DMS53 (cell line): ENCODE results near the gene GFRA1.
A peak's percentile ranks its signal among the peaks of the same experiment; 100 is the strongest.

Experiments
- DNase-seq: peaks from one replicate; lab custom pipeline; 2025; lab: John Stamatoyannopoulos, UW

Gene GFRA1

DNA sequence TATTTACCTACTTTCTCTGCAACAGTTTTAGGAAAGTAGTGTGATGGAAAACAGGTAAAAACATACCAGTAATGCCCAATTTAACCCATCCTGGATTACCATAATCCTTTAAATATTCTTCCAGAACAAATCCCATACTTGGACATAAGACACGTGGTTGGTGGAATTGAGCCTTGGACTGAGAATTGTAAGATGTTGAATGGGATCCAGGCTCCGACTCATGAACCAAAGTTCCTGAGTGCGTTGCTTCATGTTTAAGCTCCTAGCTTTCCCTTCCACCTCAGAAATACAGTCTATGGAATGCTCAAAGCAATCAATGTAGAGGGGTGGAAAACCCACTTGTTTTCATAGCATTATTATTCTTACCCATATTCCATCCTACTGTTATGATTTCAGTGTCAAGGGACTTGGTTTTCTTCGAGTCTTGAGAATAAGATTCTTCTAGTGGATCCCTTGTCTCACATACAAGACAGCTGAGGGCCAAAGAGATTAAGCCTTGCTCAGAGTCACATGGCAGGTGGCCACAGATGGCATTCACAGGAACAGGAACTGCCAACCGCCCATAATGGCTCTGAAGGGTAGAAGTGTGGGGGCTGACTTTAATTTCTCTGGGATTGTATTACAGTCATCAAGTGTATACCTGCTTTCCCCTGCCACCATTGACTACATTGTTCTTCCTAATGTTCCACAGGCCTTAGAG lies 171.2 kb downstream of the GFRA1 start:
- no peak for DNase-seq

DNA sequence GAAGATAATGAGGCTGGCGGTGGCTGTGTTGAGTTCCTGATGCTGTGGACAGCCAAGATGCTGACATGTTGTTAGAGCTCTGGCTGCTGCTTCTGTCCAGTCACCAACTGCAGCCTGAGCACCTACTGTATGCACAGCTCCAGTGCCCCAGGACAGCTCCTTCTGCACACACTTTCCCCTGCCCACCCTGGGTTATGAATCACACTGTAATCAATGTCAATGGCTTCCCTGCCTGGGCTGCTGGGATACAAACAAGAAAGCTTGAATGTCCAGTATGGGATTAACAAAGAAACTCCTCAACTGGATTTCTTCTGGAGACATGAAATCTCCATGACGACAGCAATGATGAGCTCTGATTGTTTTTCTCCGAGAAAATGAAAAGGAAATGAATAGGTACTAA lies 172.0 kb downstream of the GFRA1 start:
- DNase-seq = no peak

DNA sequence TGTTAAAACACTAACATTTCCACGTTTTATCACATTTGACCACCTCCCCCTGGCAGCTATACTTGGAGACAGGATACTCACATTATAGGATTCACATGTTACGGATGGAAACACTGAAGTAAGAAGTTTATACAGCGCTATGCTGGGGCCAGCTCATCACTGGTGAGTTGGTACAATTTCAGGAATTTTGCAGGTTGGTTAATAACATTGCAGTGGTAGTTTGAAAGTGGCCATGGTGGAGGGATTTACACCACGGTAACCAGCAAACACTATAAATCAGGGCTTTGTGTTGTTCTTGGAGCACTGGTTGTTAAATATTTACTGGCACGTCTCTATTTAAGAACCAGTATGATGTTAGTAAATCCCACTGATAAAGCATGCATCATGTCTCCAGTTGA lies 174.0 kb downstream of the GFRA1 start:
- no peak for DNase-seq

DNA sequence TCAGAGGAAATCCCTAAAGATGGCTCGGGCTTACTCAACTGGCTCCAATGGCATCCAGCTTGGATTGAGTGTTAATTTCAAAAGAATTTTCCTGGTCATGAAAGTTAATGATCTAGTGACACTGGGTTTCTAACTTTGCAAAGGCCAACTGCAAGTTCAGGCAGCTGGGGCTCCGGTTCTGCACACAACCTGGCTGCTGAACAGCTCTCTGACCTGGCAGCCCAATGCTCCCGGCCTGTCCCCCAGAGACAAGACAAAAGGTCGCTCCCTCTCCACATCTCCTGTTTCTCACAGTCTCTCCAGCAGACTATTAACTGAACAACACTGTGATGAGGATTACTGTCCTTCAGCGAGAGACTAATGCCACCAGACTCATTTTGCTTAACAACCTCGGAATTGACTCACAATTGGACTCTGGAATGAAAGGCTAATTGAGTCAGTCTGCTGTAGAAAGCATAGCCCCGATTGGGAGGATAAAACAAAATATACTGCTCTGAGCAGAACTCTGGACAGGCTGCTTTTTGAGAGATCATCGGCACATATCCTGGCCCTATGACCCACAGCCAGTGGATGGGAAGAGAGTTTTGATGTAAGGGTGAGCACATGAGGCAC lies 174.5 kb downstream of the GFRA1 start:
- DNase-seq = no peak

DNA sequence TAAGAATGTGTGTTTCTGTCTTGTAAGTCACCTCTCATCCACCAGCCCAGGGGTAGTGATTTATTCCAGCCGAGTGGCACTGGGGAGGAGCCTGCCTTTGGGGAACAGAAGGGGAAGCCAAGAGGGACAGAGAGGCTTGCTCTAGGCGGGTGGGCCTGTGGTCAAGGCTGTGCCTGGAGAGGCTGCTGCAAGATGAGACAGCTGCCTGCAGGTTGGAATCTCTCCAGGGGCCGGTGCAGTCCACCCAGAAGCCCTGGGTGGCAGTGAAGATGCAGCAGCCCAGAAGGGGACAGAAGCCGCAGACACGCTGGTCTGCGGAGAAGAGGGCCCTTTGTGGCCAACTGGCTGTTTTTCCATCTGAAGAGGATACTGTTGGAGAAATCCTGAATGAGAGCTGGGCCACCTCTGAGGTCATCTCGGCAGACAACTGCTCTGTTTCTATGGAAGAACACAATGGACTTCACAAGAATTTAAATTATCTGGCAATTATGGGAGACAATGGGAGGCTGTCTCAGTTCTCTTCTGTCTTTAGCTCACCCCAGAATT lies 175.7 kb downstream of the GFRA1 start:
- no peak for DNase-seq

DNA sequence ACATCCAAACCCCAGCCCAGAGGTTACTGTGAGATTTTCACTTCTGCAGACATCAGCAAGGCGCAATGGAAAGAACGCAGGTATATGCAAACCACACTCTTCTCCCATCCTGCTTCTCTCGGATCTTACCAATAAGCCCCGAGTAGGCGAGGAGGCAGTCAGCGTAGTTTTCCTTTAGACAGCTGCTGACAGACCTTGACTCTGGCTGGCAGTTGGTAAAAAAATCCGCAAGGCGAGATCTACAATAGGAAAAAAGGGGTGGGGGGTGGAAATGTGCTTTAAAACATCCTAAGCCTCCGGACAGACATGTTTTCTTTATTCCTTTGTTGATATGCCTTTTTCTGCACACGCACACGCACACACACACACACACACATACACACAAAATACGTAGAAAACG lies 176.5 kb downstream of the GFRA1 start:
- DNase-seq = no peak

DNA sequence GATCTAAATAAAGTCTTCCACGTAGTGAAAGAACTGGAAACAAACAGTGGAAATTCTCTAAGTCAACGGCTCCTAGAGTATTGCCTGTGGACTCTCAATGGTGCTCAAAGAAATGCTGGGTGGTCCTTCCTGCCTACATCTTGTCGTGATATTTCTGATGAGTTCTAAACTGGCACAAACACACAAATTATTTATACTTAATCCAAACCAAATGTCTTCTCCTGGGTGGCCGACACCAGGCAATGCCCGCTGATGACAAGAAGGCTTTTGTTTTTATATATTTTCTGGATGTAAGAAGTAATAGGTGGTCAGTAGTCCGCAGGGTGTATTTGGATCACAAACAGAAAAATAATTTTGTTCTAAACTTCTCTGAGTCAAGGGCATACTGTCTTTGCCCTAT lies 178.7 kb downstream of the GFRA1 start:
- DNase-seq = no peak

DNA sequence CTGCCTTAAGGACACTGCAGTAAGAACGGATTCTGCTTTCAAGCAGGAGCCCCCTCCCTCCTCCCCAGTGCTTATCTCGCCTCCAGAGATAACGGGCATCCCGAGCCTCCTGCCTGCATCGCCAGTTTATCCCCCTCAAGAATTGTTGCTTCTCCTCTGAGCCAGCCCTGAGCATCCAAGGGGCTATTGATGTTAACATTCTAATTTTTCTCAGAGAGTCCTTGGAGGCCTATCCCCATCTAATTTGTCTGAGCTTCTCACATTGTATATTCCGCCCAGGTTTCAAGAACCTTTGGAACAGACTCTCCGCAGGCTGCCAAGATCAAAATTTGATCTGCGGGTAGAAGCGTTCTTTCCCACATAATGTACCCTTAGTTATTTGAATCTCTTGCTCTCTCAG lies 180.0 kb downstream of the GFRA1 start:
- no peak for DNase-seq

DNA sequence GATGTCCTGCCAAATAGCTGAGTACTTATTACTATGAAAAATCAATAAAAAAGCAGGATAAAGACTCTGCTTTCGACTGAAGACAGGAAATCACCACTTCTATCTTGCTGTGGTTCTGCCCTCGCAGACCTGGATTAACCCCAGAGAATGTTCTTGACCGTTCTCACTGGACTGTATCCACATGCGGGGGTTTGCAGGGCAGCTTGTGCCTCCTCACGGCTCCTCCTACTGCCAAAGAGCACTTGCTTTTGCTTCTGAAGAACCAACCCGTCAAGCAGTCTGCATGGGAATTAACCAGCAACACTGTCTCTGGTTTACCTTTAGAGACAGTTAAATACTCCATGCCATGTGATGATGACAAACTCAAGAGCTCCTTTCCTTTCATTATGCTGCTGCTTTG lies 184.0 kb downstream of the GFRA1 start:
- peak; percentile 14 for DNase-seq

DNA sequence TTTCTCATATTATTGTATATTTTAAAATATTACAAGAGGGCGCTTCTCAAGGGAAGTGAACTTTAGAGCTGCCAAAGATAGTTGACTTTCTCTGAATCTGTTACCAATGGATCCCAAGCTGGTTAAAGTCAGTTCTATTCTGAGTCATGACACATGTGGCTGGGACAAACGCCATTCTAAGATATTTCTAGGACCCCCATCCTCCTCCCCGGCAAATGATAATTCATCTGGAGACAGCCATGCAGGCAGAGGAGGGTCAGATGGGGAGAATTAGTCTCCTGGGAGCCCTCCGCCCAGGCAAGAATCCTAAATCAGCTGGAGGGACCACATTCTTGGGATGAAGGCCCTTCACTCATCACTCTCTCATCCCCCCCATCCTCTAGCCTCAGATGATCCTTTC lies 187.7 kb downstream of the GFRA1 start:
- no peak for DNase-seq

DNA sequence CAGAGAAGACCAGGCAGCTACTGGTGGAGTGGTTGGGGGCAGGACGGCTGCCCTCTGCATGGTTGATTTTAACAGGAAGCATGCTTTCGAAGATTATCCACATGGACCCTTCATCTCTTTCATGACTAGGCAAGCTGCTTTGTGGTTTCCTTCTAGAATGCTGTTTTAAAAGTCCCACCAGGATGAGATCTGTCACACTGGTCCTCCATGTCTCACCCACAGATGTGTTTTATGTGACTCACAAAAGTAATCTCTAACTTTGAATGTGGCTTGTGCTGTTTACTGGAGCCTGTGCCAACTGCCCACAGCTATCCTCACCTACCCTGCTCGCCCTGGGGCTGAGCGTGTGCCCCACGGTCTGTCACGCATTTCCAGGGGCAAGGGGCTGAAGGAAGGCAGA lies 188.8 kb downstream of the GFRA1 start:
- DNase-seq = no peak

DNA sequence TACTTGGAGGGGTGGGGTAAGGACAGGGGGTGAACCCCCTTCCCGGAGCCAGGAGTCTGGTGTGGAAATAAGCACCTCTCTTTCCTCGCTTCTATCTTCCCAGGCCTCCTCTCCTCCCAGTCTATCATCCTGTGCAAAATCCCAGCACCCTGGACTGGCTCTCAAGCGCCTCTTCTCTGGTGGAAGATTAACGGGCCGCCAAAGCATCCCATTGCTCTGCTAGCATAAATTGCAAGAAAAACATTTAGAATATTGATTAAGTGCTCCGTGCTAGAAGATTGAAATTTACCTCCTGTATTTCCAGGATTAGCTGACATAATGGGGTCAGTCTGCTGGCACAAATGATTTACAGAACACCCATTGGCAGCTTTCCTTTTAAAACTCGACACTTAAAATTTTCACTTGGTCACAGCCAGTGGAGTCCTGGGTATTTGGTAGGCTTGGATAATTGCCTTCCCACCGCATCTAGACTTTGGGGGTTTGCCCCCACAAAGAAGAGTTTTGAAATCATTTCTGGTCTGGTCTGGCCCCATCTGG lies 189.7 kb downstream of the GFRA1 start:
- no peak for DNase-seq

DNA sequence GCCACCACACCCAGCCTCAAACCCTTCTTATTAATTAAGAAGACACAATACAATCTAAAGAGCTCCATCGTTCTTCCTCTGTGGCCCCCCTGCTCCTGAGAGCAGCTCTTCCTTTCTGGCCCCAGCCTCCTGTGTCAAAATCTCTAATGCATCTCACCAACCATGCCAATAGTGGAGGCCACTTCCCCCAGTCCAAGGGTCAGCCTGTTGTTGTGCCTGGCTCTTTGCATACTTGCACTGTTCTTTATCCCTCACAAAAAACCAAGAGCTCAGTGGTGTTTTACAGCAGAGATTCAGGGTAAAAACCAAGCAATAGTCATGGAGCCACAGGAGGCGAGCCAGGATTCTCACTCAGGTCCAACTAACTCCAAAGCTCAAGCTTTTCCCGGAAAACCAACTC lies 190.2 kb downstream of the GFRA1 start:
- DNase-seq = no peak

DNA sequence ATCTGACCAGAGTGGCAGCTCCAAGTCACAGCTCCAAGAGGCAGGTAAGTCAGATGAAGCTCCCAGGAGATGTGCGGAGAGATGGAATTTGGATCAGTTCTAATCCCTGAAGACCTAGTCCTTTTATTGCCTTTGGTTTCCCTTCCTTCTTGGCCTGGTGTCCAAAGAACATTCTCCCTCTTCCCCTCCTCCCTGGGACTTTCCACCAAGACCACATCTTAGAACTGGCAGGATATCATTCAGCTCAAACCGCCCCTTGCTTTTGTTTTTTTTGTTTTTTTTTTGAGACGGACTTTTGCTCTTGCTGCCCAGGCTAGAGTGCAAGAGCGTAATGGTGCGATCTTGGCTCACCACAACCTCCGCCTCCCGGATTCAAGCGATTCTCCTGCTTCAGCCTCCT lies 190.8 kb downstream of the GFRA1 start:
- no peak for DNase-seq

DNA sequence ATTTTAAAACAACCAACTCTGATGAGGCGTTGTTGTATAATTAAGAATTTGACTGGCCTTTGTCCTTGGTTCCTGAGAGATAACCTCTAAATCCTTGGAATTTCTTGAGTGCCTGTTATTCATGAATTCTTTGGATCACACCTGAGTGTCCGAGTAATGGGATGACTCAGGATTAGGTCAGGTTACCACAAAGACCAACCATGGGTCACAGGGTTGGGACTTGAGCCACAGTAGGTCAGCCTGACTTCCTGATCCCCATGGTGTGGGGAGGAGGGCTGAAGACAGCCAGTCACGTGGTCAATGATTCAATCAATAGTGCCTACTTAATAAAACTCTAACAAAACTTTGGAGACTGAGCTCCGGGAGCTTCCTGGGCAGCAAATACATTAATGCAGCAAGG lies 192.5 kb downstream of the GFRA1 start:
- peak; percentile 17 for DNase-seq

DNA sequence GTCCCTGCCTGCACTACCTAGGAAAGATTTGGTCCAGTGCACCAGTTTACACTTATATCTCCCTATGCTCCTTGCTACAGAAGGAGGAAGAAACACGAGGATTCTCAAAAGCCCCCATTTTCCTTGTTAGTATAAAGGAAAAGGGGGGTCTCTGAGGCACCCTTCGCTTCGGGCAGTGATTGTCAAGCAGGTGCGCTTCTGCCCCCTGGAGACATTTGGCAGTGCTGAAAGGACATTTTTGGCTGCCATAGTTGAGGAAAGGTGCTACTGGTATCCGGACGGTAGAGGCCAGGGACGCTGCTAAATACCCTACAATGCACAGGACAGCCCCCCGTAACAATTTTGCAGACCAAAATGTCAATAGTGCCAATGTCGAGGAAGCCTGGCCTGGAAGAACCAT lies 193.7 kb downstream of the GFRA1 start:
- no peak for DNase-seq

DNA sequence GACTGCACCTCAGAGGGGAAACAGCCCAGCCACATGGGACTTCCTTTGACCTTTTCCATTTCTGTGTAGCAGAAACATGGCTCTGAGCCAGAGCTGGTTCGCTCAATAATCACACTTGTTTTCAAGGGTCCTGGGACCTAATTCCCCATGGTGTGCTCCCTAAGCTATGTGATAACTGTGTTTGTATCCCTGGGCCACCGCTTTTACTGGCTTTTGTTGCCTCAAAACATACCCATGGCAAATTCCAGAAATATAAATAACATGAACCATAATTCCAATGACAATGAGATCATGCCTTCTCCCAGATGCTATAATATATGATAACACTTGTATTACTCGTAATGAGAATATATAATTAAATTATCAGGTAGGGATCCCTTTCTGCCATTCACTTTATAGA lies 196.4 kb downstream of the GFRA1 start:
- DNase-seq = no peak

DNA sequence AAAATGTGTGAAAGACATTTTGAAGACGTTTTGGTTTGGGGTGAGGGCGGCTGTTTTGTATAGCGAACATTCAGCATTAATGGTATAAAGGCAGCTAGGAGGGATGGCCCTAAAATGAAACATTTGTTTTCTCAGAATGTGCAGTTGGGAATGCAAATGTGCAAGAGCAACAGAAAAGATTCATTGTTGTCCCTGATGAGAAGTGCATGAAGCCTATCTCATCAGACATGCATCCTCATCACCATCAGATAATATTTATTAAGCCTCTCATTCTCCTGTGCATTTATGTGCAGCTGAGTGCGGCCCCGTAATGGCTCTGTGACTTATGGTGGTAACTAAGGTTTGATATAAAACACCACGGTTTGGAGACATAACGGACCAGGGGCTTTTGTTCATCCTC lies 199.5 kb downstream of the GFRA1 start:
- no peak for DNase-seq

DNA sequence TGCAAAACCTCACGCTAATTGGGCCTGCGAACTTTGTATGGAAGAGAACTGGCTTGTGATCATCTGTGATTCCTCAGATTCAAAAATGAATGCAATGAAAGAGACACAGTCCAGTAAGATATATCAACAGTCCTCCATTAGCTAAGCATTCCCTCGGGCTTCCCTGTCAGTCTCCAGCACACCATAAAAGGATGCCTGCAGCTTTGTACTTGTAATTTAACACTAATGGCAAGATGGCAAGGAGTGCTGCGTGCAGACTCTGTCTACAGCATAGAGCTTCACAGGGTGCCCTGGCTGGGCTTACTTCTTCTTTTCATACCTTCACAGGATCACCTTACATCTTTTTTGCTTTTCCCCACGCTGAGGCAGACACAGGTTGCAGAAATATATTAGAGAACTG lies 200.0 kb downstream of the GFRA1 start:
- no peak for DNase-seq

DNA sequence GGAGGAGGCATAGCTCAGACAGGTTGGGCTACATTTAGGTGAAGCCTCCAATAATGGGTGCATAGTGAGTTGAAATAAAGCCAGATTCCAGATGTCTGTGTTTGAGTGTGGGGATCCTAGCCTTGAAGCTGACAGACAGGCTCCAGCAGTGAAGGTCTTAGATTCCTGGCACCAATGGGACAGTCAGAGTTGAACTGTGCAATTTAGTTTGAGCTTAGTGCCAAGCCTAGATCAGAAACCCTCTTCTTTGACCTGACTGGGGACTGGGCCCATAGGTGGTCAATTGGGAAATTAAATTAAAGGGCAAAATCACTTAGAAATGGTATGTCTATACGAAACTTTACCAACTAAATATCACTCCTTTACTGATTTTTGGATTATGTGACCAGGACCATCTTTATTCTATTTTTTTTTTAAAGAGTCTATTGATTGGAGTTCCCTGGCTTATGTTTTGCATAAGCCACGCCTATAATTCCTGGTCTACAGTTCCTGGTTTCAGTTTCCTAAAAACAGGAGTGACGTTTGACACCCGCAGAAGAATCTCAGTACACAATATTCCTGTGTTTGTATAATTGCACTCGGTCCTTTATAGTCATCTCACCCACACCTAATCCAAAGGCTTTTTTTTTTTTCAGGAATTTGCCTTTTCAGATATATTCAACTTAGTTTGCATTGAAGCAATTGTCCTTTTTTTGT lies 201.4 kb downstream of the GFRA1 start:
- no peak for DNase-seq

DNA sequence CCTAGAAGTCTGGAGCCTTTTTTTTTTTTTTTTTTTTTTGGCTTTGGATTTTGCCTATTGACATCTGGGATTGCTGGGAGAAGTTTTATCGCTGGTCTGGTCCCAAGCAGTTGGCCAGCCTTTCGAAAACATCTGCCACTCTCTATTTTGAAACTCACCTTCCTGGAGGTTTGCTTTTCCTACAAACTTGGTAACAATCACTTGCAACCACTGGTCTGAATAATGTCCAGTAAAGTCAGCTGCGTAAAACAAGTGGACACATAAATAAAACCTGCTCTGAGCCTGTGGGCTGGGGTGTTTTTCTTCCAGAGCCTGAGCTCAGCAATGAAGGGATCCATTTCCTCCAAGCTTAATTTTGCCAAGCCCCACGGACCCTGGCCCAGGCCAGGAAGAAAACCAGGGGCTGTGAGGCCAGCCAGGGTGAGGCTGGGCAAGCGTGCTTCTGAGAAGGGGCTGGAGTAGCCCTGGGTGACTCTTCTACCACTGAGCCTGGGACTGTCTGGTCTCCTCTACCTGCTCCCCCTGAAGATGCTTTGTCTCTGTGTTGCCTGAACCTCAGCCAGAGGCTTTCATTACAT lies 202.2 kb downstream of the GFRA1 start:
- DNase-seq = no peak

DNA sequence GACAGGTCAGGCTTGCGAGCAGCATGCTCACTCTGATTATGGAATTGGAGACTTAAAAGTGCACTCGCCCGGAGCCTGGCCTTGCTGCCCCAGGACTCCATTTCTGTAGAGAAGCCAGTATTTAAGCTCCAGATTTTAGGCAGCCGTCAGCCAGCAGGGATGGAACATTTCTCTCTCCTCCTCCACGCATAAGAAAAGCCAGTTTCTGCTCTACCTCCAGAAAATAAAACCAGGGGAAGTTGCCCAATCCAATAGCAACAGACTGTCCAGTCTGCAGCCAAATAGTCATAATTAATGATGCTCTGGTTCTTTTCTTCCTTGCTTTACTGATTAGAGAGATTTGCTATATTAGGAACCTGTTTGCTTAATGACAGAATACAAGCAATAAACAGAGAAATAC lies 203.2 kb downstream of the GFRA1 start:
- DNase-seq = no peak

DNA sequence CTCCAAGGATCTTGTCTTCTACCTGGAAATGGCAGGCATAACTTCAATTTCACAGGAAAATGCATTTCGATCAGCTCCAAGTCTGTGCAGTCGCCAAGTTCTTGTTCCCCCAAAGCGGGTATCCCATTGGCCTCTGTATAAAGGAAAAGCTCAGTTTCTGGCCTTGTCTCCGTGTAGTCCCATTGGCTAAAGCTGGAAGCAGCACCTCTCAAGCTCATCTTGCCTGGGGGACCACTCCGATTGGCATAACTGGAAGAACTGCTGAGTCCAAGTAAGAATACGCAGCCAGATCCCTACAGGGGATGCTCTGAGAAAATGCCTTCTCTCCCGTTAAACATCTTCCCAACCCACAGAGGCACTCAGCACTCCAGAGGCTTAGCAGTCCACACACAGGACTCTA lies 205.2 kb downstream of the GFRA1 start:
- DNase-seq = no peak
